H1 (cell line): Measurements from ENCODE around the gene MLF2. TPM values are rescaled to one million over a fixed set of nuclear protein-coding genes. Genes with fewer than 3 reads are reported as not detected.

ENCODE experiments used
- CTCF ChIA-PET: fragments of 300-600 bp; sonication (Branson Sonifier 250); formaldehyde crosslinking; loops from one replicate; lab custom pipeline; 2021; ENCODE audit not compliant: partially characterized antibody; lab: Charles Lee
- POLR2A ChIA-PET: fragments of 300-600 bp; sonication (Branson Sonifier 250); formaldehyde crosslinking; loops from one replicate; lab custom pipeline; 2021; ENCODE audit warnings: inconsistent platforms; ENCODE audit not compliant: partially characterized antibody; lab: Charles Lee
- DNase-seq, 2 experiments: peaks; one replicate each; pipeline versions ENCODE4 v3.0.0 to v3.0.0-alpha.2; 2010 to 2022; ENCODE audit warnings: low spot score in 2 of 2, low read depth in 1 of 2, mixed read lengths in 1 of 2
- FAIRE-seq: peaks from 2 replicates; lab custom pipeline; 2011; peaks lifted over from hg19 to GRCh38; lab: Jason Lieb, UNC
- H2AFZ ChIP-seq: 2 replicates; pipeline ENCODE4 v1.8.1; 2012; ENCODE audit warnings: low read length, inconsistent platforms
- H2AK5ac ChIP-seq: 2 replicates; pipeline ENCODE4 v1.6.1; 2013; ENCODE audit warnings: low read depth, low read length
- H2BK120ac ChIP-seq: replicated peaks from 2 replicates; pipeline ENCODE3; 2013; ENCODE audit warnings: low read depth, low read length, inconsistent platforms
- H2BK12ac ChIP-seq: 2 replicates; pipeline ENCODE4 v1.6.1; 2013; ENCODE audit warnings: low read depth, low read length
- H2BK15ac ChIP-seq: 2 replicates; pipeline ENCODE4 v1.6.1; 2013; ENCODE audit warnings: low read length
- H2BK20ac ChIP-seq: 2 replicates; pipeline ENCODE4 v1.6.1; 2013; ENCODE audit warnings: low read length
- H2BK5ac ChIP-seq: 2 replicates; pipeline ENCODE4 v1.6.1; 2013; ENCODE audit warnings: low read depth, low read length
- H3K14ac ChIP-seq: 2 replicates; pipeline ENCODE4 v1.6.1; 2013; ENCODE audit warnings: inconsistent platforms; ENCODE audit not compliant: insufficient read length
- H3K18ac ChIP-seq: 2 replicates; pipeline ENCODE4 v1.6.1; 2013; ENCODE audit warnings: low read length; ENCODE audit errors: extremely low read depth
- H3K23ac ChIP-seq: 2 replicates; pipeline ENCODE4 v1.6.1; 2013; ENCODE audit warnings: inconsistent platforms; ENCODE audit not compliant: insufficient read length
- H3K23me2 ChIP-seq: 2 replicates; pipeline ENCODE4 v1.6.1; 2013; ENCODE audit warnings: low read depth, low read length
- H3K27ac ChIP-seq: 2 replicates; pipeline ENCODE4 v1.6.1; 2011; ENCODE audit warnings: low read depth, low read length, inconsistent platforms
- H3K27me3 ChIP-seq, 4 experiments: replicated peaks in 1 of 4; 1 replicate in 1 of 4; 2 replicates in 3 of 4; pipeline versions ENCODE4 v1.6.1 to v1.8.1; 2011 to 2013; ENCODE audit warnings: low read length in 3 of 4, mild to moderate bottlenecking in 3 of 4, inconsistent platforms in 2 of 4, mixed read lengths in 2 of 4, moderate library complexity in 1 of 4; ENCODE audit not compliant: control insufficient read depth in 3 of 4, insufficient read depth in 3 of 4; ENCODE audit errors: extremely low read depth in 1 of 4
- H3K36me3 ChIP-seq, 4 experiments: 2 replicates each; pipeline versions ENCODE4 v1.6.1 to v1.8.1; 2011 to 2013; ENCODE audit warnings: mild to moderate bottlenecking in 4 of 4, low read length in 3 of 4, moderate library complexity in 2 of 4, control low read depth in 1 of 4, inconsistent platforms in 1 of 4; ENCODE audit not compliant: insufficient read depth in 4 of 4, control insufficient read depth in 2 of 4
- H3K4ac ChIP-seq: replicated peaks from 2 replicates; pipeline ENCODE3; 2013; ENCODE audit warnings: low read length, low read depth, mixed read lengths, inconsistent platforms; ENCODE audit not compliant: insufficient read length
- H3K4me1 ChIP-seq, 4 experiments: replicated peaks in 1 of 4; 1 replicate in 1 of 4; 2 replicates in 3 of 4; pipeline versions ENCODE4 v1.6.1 to v1.8.1; 2011 to 2013; ENCODE audit warnings: low read length in 3 of 4, inconsistent platforms in 2 of 4, mixed read lengths in 1 of 4; ENCODE audit not compliant: insufficient read depth in 4 of 4, control insufficient read depth in 3 of 4
- H3K4me2 ChIP-seq, 2 experiments: 2 replicates each; pipeline versions ENCODE4 v1.6.1 to v1.8.1; 2011 to 2013; ENCODE audit warnings: low read depth in 2 of 2, low read length in 2 of 2, control low read depth in 1 of 2, inconsistent platforms in 1 of 2, mild to moderate bottlenecking in 1 of 2; ENCODE audit not compliant: insufficient read depth in 1 of 2
- H3K4me3 ChIP-seq, 4 experiments: fragments of 200-600, 300-600 bp in 1 of 4; sonication (generic), shearing (Covaris generic), sonication (Bioruptor Twin) in 1 of 4; 2 replicates each; pipeline versions ENCODE4 v1.5.1 to v1.8.1; 2011 to 2016; ENCODE audit warnings: low read length in 4 of 4, low read depth in 3 of 4, control low read depth in 2 of 4, inconsistent platforms in 2 of 4, mild to moderate bottlenecking in 2 of 4, mixed read lengths in 1 of 4, moderate library complexity in 1 of 4; ENCODE audit not compliant: insufficient read depth in 2 of 4; ENCODE audit errors: extremely low read depth in 1 of 4
- H3K56ac ChIP-seq: replicated peaks from 2 replicates; pipeline ENCODE3; 2013; ENCODE audit warnings: low read depth, mild to moderate bottlenecking, mixed read lengths, low read length, inconsistent platforms; ENCODE audit not compliant: insufficient read length
- H3K79me1 ChIP-seq: 2 replicates; pipeline ENCODE4 v1.6.1; 2013; ENCODE audit warnings: low read depth, low read length, control low read depth
- H3K79me2 ChIP-seq, 2 experiments: 2 replicates each; pipeline versions ENCODE4 v1.6.1 to v1.8.1; 2012 to 2013; ENCODE audit warnings: low read length in 2 of 2, mild to moderate bottlenecking in 2 of 2, inconsistent platforms in 1 of 2; ENCODE audit not compliant: insufficient read depth in 2 of 2, control insufficient read depth in 1 of 2
- H3K9ac ChIP-seq, 4 experiments: replicated peaks in 1 of 4; 1 replicate in 1 of 4; 2 replicates in 3 of 4; pipeline versions ENCODE4 v1.6.1 to v1.8.1; 2011 to 2013; ENCODE audit warnings: low read depth in 3 of 4, low read length in 3 of 4, control low read depth in 2 of 4, mild to moderate bottlenecking in 2 of 4, moderate library complexity in 2 of 4, inconsistent platforms in 1 of 4; ENCODE audit errors: extremely low read depth in 1 of 4
- H3K9me3 ChIP-seq, 2 experiments: 2 replicates each; pipeline versions ENCODE4 v1.6.1 to v1.8.1; 2012 to 2013; ENCODE audit warnings: mild to moderate bottlenecking in 2 of 2, moderate library complexity in 2 of 2, control low read depth in 1 of 2, inconsistent platforms in 1 of 2, low read depth in 1 of 2, low read length in 1 of 2, mixed read lengths in 1 of 2; ENCODE audit not compliant: insufficient read depth in 2 of 2
- H4K20me1 ChIP-seq, 2 experiments: replicated peaks in 1 of 2; 2 replicates each; pipeline versions ENCODE3 to v1.8.1; 2011 to 2013; ENCODE audit warnings: inconsistent platforms in 2 of 2, low read length in 2 of 2, mild to moderate bottlenecking in 1 of 2; ENCODE audit not compliant: insufficient read depth in 2 of 2, control insufficient read depth in 1 of 2
- H4K5ac ChIP-seq: 2 replicates; pipeline ENCODE4 v1.6.1; 2013; ENCODE audit warnings: low read length, low read depth, mixed read lengths, inconsistent platforms; ENCODE audit not compliant: insufficient read length
- H4K8ac ChIP-seq: 2 replicates; pipeline ENCODE4 v1.8.0; 2013; ENCODE audit warnings: mild to moderate bottlenecking, moderate library complexity, low read length, inconsistent platforms; ENCODE audit not compliant: insufficient read depth; ENCODE audit errors: extremely low read depth
- H4K91ac ChIP-seq: replicated peaks from 2 replicates; pipeline ENCODE3; 2013; ENCODE audit warnings: low read length, mixed read lengths, inconsistent platforms; ENCODE audit not compliant: insufficient read length
- CTBP2 ChIP-seq: IDR thresholded peaks from 2 replicates; pipeline ENCODE4 v1.7.0; 2011; ENCODE audit warnings: borderline replicate concordance, mild to moderate bottlenecking, moderate library complexity, mixed read lengths, low read length; ENCODE audit not compliant: insufficient read depth, insufficient read length
- SUZ12 ChIP-seq: fragments of 200-600 bp; sonication (generic); IDR thresholded peaks from 2 replicates; pipeline ENCODE4 v1.6.1; 2012; ENCODE audit warnings: mild to moderate bottlenecking, inconsistent platforms, low read length, moderate library complexity, mixed read lengths
- WGBS, 2 experiments: shearing (Covaris generic) in 1 of 2; methylation state at CpG; one replicate each; pipeline versions ENCODE4 v1.1.6 to v1.1.7; 2013 to 2015; ENCODE audit warnings: low lambda C conversion rate in 2 of 2, mixed read lengths in 2 of 2, inconsistent platforms in 1 of 2, low coverage in 1 of 2, missing lambda C conversion rate in 1 of 2; ENCODE audit not compliant: insufficient replicate concordance in 2 of 2, insufficient coverage in 1 of 2, insufficient read length in 1 of 2; ENCODE audit errors: extremely low coverage in 1 of 2, missing lambda C conversion rate in 1 of 2; 5-methylcytosine and 5-hydroxymethylcytosine counted together
- polyA plus RNA-seq, 7 experiments: library from polyadenylated mRNA; depleted of rRNA in 3 of 7; stranded (reverse) in 5 of 7; unstranded in 2 of 7; fragments of >200 nt in 5 of 7; fragments of 200-250 nt in 2 of 7; gene quantifications; 1 replicate in 5 of 7; 2 replicates in 1 of 7; 4 replicates in 1 of 7; pipeline versions ENCODE4 v1.2.1 to v1.2.3, GENCODE V29; 2011 to 2013; ENCODE audit warnings: missing spikeins in 2 of 7, mixed read lengths in 2 of 7
- total RNA-seq: library from RNA; stranded (reverse); fragmentation: NEBNext Ultra II Directional; extraction: Animal tissue kit (Norgen Biotek cat#: 25700); gene quantifications from 2 replicates; pipeline ENCODE4 v1.2.1, GENCODE V29; 2021

Gene MLF2
- total and polyA plus RNA-seq, 2 of the 8 experiments (the other 6 are each of a cell fraction or from before 2014, with no cell fraction given), result 229 to 401 TPM

DNA sequence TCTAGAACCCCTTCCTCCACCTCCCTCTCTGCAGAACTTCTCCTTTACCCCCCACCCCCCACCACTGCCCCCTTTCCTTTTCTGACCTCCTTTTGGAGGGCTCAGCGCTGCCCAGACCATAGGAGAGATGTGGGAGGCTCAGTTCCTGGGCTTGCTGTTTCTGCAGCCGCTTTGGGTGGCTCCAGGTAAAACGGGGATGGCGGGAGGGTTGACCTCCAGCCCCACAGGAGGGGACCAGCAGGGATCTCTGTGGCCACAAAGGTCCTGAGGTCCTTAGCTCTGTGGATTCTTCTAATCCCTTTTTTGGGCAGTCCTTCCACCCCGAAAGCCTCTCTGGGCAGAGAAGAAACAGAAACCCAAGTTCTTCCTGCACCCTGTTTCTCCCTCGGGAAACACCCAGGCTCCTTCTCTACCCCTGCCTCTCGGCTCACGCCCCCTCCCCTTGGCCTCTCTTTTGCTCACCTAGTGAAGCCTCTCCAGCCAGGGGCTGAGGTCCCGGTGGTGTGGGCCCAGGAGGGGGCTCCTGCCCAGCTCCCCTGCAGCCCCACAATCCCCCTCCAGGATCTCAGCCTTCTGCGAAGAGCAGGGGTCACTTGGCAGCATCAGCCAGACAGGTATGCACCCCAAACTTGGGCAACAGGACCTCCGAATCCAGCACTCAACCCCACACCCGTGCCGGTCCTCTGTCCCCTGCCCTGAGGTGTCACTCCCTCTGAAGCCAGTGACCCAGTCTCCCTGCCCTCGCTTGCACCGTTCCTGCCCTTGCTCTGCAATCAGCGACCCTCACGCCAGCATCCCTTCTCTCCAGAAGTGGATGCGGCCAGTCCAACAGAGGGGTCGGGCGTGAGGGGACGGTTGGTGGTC is 20.0 kb upstream of the MLF2 start:
- no peak overlapping the region for H3K23ac ChIP-seq
- no peak for TF ChIP-seq CTBP2
- TF ChIP-seq SUZ12, result peak; percentile 31; the same call in 1 of the 2 replicates
- H3K4me3 ChIP-seq, result peak overlapping the region; percentile 5 to 60 (median 31)
- no peak overlapping the region for H2BK120ac ChIP-seq
- peaks cover 11% of the 10 kb centered on the region; the same call in 1 of the 2 replicates for H3K23me2 ChIP-seq
- no peak overlapping the region for H3K56ac ChIP-seq
- no peak overlapping the region for H4K5ac ChIP-seq
- 0 out of 2 replicates have a peak overlapping the region, but pooled peaks have one; percentile 48 for H2BK20ac ChIP-seq
- H3K14ac ChIP-seq, result no peak overlapping the region
- no peak overlapping the region for H2BK5ac ChIP-seq
- DNase-seq, result peak in 1 of 2 experiments; percentile 71
- 0 out of 2 replicates have a peak overlapping the region, but pooled peaks have one; percentile 28 for H4K8ac ChIP-seq
- H2AFZ ChIP-seq, result no peak overlapping the region
- no peak for FAIRE-seq
- H3K27ac ChIP-seq, result no peak overlapping the region
- peak overlapping the region; percentile 79 for H4K91ac ChIP-seq
- peaks cover 8 to 40% (median 30%) of the 10 kb centered on the region in 4 experiments for H3K4me1 ChIP-seq
- peaks cover 3 to 15% of the 10 kb centered on the region in 2 experiments for H4K20me1 ChIP-seq
- POLR2A ChIA-PET, result interaction anchor here (0.8 to 11.6 kb wide), 16 partner anchors 5 to 237 kb away, joined by 3 to 151 read pairs (median 4); partner anchors contain the start of genes CDCA3, GPR162, MLF2 and PTMS
- no peak overlapping the region for H2AK5ac ChIP-seq
- CTCF ChIA-PET, result interaction anchor here (0.6 to 29.6 kb wide), 9 partner anchors 8 to 153 kb away, joined by 3 to 532 read pairs (median 4); partner anchors contain the start of genes GNB3, GPR162, MLF2 and P3H3
- peaks cover 0 to 23% (median 5%) of the 10 kb centered on the region in 4 experiments; a peak in 6 of 8 replicates for H3K36me3 ChIP-seq
- no peaks in the 10 kb centered on the region for H3K9me3 ChIP-seq
- H2BK15ac ChIP-seq, result peak overlapping the region; percentile 99; the same call in 1 of the 2 replicates
- H3K4ac ChIP-seq, result no peak overlapping the region
- H3K4me2 ChIP-seq, result peak overlapping the region; percentile 83 to 85
- peak overlapping the region; percentile 87; the same call in 1 of the 2 replicates for H2BK12ac ChIP-seq
- 0 out of 7 replicates have a peak overlapping the region, but pooled peaks of 1 of the 4 experiments have one; percentile 26 for H3K9ac ChIP-seq
- WGBS, 2 experiments, result 46% methylated on average over 21 of the region's 21 CpGs; no CpG with 5 or more reads in 1 of the 2 experiments
- H3K18ac ChIP-seq, result peak overlapping the region; percentile 26
- H3K79me1 ChIP-seq, result no peaks in the 10 kb centered on the region
- H3K79me2 ChIP-seq, result peaks cover 0 to 15% of the 10 kb centered on the region in 2 experiments; a peak in 2 of 4 replicates
- peaks cover 0 to 35% (median 26%) of the 10 kb centered on the region in 4 experiments; a peak in 5 of 7 replicates for H3K27me3 ChIP-seq
